Measurements from ENCODE around the gene ZNF444.

Gene ZNF444

GRCh38 chr19:56123266-56123891, 17.7 kb upstream of the ZNF444 start:
- DNase-seq: no peak

DNA sequence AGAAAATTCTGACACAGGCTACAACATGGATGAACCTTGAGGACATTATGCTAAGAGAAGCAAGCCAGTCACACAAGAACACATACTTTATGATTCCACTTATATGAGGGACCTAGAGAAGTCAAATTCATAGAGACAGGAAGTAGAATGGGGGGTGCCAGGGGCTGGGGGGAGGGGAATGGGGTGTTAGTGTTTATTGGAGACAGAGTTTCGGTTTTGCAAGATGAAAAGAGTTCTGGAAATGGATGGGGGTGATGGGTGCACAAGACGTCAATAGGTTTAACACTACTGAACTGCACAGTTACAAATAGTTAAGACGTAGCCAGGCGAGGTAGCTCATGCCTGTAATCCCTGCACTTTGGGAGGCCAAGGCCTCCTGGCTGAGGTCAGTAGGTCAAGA, 16.5 kb upstream of the ZNF444 start:
- no peak for DNase-seq

DNA sequence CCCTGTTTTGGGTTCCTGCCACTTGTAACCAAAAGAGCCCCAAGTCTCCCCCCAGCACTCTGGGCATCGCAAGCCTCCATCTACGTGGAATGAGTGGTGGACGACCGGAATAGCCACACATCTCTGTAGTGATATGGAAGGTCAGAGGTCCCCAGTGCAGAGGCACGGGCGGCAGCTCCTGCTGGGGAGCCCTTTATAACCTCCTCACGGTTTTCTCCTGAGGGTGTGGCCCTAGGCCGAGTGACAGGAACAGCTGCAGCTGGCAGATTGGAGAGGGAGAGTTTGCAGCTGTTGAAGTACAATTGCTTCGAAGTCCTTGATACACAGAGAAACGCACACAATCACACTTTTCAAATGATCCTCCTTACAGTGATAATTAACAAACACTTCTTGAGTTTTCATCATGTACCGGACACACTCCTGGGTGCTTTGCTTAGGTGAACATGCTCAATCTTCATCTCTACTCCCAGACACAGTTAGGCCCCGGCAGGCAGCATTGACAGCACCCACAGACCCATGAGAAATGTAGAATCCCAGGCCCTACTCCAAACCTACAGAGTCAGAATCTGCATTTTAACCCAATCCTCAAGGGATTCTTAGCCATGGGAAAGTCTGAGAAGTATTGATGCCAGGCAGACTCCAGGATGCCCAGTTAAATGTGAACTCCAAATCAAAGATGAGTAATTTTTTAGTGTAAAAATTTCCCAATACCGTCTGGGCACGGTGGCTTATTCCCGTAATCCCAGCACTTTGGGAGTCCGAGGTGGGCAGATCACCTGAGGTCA, 15.1 kb upstream of the ZNF444 start:
- no peak for DNase-seq

- DNase-seq: no peak
These were observed 13.9 kb upstream of the ZNF444 start for GRCh38 chr19:56126983-56127780.

DNA sequence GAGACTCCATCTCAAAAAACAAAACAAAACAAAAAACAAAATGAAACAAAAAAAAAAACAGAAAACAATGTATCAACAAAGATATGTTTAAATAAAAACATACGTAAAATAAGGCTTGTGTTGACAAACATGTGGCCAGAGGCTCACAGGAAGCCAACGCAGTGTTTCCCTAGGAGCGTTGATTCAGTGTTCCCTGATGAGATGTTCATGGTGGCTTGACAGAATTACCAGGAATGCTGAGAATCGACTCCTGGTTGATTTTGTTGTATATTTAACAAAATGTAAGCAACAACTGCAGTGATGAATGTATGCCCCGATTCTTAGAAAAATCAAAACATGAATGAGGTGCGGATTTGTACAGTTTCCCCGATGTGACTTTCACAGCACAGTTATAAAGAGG, 11.1 kb upstream of the ZNF444 start:
- DNase-seq: no peak

DNA sequence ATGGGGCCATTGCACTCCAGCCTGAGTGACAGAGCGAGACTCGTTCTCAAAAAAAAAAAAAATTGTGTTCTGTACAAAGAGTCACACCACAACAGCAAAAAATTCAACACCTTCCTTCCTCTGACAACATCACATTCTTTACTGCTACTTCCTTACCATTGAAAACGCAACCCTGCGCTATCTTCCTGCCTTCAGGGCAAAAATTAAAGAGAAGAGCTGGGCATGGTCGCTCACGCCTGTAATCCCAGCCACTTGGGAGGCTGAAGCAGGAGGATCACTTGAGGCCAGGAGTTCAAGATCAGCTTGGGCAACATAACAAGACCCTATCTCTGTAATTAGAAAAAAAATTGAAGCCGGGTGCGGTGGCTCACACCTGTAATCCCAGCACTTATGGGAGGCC, 9.4 kb upstream of the ZNF444 start:
- no peak for DNase-seq

DNA sequence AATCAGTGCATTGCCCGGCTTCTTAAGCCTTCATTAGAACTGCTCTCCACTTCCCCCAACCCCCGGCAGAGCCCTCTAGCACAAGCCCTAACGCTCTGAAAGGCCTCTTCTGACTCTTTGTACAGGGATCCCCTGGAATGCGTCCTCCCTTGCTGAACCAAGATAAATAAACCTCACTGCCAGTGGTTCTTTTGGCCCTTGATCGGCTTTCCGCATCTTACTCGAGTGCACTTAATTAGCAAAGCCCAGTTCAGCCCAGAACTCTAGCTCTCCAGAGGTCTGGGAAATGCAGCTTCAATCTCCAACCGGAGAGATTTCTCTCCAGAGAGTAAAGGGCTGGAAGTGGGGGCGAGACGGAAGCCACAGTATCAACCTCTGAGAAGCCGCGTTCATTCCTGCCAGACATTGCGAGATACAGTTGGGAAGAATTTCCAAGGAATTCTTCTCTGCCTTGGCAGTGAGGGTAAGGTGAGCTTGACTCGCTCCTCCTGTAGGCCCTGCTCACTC, 8.7 kb upstream of the ZNF444 start:
- no peak for DNase-seq

- DNase-seq: no peak
These were observed 7.0 kb upstream of the ZNF444 start for GRCh38 chr19:56133858-56134653.

- no peak for DNase-seq
These were observed 6.5 kb upstream of the ZNF444 start for GRCh38 chr19:56134654-56134921.

DNA sequence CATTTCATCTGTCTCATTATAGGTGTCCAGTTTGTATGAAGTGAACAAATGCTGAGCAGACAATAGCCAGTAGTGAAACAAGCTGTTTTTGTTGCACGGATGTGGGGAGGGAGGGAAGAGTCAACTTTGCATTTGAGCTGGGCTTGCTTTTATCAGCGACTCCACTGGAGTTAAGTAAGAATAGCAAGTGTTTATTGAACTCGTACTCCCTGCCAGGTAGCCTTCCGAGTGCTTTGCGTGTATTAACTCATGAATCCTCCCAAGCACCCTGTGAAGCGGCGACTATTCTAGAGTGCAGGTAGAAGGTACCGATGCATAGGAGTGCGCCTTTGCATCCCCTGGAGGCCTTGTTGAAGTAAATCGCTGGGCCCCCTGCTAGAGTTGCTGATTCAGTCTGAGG, 4.7 kb upstream of the ZNF444 start:
- no peak for DNase-seq

DNA sequence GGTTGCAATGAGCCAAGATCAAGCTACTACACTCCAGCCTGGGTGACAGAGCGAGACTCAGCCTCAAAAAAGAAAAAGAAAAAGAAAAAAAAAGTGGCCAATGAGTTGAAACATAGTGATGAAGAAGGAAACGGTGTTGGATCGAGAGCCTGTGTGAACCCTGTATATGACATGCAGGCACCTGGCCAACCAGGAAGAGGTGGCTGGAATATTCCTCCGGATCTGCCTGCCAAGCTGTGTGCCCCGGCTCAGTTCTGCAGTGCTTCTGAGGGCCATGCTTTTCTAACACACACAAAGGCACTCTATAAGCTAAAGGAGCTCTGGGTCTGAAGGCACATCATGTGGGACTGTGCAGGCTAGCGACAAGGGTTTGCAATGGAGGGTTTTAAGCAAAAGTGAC, 3.7 kb upstream of the ZNF444 start:
- DNase-seq: no peak

DNA sequence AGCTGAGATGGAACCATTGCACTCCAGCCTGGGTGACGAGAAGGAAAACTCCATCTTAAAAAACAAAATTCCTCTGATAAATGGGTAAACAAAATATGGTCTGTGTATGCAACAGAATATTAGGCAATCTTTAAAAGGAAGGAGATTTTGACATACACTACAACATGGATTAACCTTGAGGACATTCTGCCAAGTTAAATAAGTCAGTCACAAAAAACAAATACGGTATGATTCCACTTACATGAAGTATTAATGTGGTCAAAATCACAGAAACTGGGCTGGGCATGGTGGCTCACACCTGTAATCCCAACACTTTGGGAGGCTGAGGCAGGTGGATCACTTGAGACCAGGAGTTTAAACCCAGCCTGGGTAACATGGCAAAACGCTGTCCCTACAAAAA, 3.0 kb upstream of the ZNF444 start:
- DNase-seq: no peak

DNA sequence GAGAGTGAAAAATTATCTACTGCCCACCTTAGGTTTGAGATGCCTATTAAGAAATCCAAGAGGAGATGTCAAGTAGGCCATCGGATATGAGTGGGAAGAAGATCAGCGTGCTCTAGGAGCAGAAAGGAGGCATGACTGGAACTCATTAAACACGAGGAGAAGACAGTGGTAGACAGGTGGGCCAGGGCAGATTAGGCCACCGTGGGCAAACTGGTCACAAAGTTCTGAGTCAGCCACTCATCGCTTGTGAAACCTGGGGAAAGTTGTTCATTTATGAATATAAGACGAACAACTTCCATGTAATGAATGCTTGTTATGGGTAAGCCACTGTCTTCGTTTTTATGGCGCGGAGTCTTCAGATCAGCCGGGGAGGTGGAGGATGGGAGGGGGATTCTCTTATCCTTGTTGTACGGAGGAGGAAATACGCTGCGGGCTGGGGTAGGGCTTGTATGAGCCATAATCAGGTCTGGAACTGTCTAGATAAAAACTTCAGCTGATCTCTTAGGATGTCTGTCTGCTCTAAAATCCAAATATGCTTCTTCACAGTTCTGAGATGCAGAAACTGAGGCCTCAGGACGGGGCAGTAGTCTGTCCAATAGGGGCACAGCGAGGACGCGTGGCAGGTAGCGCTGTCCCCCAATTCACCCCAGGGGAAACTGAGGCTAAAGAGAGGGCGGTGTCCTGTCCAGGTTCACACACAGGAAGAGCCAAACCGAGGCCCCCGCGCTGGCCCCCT, 1.1 kb upstream of the ZNF444 start:
- DNase-seq: no peak

GRCh38 chr19:56141417-56141993, 418 bp downstream of the ZNF444 start:
- no peak for DNase-seq

DNA sequence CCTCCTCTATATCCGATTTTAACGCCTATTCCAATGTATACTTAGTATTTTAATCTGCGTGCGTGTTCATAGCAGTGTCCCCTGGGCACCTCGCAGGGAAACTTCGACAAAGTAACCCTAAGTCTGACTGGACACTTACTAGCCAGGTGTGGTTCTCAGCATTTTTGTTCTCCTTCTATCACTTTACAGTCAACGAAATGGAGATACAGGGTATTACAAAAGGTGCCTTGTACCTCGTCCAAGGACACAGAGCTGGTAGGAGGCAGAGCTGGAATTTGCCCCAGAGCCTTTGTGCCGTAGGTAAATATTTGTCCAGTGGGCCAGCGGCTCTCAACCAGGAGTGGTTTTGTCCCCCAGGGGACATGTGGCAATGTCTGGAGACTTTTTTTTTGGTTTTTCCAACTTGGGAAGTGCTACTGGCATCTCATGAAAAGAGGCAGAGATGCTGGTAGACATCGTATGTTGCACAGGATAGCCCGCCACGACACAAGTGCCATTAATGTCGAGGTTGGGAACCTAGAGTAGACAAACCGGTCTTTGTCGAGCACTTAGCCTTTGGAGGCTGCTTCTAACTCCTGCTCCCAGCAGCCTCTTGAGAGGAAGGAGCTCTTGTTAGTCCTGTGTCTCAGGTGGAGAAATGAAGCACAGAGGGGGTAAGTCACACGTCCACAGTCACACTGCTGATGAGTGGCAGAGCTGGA, 1.1 kb downstream of the ZNF444 start:
- DNase-seq: no peak

- DNase-seq: no peak
These were observed 1.9 kb downstream of the ZNF444 start for GRCh38 chr19:56142897-56143434.

DNA sequence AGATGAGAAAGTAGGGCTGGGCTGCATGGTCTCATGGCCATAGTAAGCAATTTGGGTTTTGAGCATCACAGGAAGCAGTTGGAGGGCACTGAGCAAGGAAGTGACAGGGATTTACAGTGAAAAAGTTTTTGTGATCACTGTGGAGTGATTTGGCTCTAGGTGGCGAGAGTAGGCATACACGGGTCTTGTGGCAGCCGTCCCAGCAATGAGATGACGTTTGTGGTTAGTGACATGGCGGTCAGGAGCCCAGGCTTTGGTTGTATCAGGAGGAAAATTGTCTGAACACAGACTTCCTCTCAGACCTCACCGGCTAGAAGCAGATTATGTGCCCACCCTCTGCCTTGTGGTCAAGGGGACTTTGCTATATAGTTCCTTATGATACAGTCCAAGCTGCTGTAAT, 3.3 kb downstream of the ZNF444 start:
- no peak for DNase-seq

- DNase-seq: no peak
These were observed 3.7 kb downstream of the ZNF444 start for GRCh38 chr19:56144831-56145230.

GRCh38 chr19:56145698-56146097, 4.6 kb downstream of the ZNF444 start:
- DNase-seq: no peak

GRCh38 chr19:56146904-56147303, 5.8 kb downstream of the ZNF444 start:
- no peak for DNase-seq

- DNase-seq: no peak
These were observed 6.2 kb downstream of the ZNF444 start for GRCh38 chr19:56147307-56147706.

All from right forelimb (tissue), 1 donor.